HS-5 (cell line): ENCODE data around the gene PSD2.

ENCODE experiments used
- DNase-seq: peaks from one replicate; pipeline ENCODE4 v3.0.0-alpha.2; 2012; ENCODE audit warnings: low read depth

Gene PSD2

DNA sequence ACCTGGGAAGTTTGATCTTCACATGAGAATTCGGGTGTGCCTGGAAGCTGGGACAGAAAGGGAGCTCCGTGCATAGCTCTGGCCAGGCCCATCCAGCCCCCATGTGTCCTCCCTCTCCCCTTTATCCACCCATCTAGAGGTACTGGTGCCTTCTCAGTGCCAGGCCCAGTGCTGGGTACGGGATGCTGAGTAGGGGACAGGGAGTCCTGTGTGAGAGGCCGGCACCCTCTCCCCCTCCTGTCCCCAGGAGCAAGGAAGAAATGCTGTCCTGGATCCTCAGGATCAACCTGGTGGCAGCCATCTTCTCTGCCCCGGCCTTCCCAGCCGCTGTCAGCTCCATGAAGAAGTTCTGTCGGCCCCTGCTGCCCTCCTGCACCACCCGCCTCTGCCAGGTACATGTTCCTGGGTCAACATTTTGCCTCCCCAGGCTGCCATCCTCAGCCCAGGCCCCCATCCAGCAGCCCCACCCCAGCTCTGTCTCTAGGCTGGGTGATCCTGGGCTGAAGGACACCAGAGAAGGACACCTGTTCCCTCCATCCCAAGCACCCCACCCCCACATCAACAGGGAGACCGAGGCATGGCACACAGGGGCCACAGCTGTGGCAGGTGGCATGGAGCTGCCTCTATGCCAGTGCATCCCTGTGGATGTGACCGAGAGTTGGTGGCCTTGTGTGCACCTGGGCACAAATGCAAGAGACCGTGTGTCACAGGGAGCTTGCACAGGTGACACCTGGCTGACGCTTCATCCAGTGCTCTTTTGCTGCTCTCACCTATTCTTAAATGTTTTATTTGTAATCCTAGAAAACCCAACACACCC is 43.0 kb downstream of the PSD2 start:
- no peak for DNase-seq

DNA sequence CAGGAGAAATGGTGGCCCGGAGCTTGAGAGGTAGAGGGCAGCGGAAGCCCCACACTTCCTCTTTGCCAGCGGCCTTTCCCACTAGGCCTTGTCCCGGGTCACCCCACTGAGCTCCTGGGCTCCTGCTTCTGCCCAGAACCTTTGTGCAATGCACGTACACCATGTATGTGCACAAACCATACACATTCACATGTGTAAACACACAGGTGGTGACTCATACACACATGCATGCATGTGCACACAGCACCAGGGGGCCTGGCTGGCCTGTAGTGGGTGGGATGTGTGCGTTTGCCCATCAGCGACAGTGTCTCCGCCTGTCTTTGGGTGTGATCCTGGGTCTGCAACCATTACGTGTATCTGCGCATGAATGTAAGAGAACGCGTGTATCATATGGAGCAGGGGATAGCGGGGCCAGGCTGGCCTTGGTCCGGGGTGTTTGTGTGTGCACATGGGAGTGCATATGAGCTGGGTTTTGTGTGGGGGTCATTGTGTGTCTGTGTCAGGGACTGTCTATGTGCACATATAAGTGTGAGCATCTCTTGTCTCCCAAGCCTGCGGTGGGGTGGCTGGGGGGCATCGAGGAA is 43.7 kb downstream of the PSD2 start:
- no peak for DNase-seq

DNA sequence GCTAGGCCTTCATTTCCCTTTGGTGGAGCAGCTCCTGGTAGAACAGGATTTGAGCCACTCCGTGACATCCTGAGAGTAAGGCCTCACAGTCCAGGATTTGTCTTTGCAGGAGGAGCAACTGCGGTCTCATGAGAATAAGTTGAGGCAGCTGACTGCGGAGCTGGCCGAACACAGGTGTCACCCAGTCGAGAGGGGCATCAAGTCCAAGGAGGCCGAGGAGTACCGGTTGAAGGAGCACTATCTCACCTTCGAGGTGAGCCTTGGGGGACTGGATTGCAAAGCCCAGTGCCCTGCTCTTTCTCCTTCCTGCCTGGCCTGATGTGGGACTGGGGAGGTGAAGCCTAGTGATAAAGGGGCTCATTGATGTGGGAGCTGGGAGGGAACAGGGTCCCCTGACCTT is 44.3 kb downstream of the PSD2 start:
- no peak for DNase-seq

DNA sequence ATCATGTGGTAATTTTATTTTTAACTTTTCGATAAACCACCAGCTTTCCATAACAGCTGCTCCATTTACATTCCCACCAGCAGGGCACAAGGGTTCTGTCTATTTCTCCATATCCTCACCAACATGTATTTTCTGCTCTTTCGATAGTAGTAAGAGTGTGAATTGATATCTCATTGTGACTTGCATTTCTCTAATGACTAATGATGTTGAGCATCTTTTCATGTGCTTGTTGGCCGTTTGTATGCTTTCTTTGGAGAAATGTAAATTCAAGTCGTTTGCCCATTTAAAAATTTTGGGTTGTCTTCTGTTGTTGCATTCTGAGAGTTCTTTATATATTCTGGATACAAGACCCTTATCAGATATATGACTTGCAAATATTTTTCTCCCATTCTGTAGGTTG is 45.9 kb downstream of the PSD2 start:
- no peak for DNase-seq

DNA sequence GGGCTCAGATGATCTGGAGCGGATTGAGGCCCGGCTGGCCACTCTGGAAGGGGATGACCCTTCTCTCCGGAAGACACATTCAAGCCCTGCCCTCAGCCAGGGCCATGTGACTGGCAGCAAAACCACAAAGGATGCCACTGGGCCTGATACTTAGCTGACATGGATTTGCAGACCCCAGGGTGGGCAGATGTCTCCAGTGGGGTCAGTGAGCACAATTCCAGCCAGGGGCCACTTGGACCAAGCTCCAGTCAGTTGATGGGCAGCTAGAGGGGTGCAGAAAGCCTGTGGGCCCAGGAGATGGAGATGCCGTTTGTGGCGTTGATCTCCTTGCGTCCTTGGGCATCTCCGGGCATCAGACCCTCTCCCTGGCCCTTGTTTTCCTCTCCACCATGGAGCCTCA is 46.7 kb downstream of the PSD2 start:
- DNase-seq = no peak

DNA sequence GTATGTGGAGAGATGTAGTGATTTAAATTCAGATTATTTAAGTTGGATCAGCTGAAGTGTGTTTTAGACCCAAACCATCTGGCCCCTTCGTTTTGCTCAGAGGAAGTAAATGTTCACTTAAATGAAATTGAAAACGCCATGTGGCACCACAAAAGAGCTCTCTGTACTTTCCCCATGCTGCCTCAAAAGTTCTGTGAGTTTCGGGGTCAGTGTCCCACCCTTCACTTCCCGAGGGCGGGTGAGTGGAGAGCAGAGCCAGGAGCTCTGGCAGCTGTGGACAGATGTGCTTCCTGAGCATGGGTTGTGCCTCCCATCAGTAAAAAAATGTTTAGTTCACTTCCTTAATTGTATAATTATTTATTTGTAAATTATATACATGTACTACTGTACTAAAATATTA is 48.4 kb downstream of the PSD2 start:
- DNase-seq = no peak

DNA sequence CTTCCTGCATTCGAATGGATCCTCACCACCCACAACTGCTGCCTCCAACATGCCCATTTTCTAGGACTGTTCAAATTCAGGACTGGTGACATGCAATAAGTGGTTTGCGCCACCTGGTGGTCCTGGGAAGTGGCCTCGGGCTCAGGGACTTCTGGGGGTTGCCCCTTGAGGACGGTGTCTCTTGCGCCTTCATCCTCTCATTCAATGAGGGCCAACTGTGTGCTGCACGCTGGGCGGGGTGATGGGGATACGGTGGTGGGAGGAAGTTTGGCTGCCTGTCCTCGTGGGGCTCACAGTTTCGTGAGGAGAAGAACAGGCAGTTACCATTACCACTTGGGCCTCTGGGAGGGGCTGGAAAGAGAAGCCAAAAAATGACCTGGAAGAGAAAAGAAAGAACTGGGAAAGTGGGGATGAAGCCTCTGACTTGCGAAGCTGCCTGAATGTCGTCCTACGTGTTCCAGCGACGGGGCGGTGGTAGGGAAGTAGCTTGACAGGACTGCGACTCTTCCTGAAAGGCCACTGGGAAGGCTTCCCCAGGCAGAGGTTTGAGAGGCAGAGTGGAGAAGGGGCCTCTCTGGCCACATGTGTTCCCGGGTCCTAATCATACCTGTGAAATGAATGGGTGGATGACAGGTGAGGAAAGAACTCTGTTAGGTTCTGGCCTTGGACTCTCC is 49.0 kb downstream of the PSD2 start:
- DNase-seq = no peak

DNA sequence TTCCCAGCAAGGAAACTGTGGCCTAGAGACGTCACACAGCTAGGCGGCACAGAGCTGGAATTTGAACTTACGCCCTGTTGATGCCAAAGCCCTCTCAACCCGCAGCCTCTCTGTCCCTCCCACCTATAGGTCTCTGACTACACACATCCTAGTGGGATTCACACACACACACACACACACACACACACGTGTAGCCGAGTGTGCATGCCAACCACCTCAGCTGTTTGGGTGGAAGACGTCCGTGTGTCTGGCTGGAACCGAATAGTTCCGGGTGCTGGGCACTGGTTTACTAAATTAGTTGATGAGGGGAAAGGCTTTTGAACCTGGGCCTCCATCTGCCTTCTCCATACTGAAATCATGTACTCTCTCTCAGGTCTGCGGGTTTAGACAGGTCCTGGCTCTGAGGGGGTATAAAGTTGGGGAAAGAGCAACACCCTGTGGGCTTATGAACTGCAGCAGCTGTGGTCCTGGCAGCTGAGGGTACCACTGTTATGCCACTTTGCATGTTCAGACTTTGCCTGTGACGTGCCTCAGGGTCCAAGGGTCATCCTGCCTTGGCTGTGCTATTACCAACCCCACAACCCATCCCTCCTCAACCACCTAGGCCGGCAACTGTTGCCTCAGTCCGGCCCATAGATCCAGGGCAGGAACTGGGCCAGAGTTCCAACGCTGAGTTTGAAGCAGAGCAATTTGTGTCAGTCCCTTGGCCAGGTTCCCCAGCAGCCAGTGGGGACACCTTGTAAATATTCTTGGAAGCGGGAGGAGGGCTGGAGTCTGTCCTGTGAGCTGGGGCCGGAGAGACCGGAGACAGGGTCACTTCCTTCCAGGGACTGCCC is 50.5 kb downstream of the PSD2 start:
- no peak for DNase-seq

DNA sequence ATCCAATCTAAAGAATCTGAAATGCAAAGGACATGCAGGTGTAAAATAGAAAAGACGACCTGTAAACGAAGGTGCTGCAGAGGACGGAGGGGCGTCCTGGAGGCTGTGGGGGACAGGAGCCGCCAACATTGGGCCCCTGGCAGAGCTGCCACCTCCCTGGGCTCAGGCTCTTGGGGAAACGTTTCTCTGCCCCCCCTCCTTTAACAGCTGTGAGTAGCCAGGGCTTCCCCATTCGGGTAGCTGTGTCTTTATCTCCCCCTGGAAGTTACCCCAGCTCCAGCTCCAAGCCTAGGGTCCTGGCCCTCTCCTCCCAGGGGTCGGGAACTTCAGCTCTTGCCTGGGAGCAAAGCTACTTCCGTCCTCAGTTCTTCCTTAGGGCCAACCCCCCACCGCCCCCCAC is 51.5 kb downstream of the PSD2 start:
- DNase-seq = no peak

DNA sequence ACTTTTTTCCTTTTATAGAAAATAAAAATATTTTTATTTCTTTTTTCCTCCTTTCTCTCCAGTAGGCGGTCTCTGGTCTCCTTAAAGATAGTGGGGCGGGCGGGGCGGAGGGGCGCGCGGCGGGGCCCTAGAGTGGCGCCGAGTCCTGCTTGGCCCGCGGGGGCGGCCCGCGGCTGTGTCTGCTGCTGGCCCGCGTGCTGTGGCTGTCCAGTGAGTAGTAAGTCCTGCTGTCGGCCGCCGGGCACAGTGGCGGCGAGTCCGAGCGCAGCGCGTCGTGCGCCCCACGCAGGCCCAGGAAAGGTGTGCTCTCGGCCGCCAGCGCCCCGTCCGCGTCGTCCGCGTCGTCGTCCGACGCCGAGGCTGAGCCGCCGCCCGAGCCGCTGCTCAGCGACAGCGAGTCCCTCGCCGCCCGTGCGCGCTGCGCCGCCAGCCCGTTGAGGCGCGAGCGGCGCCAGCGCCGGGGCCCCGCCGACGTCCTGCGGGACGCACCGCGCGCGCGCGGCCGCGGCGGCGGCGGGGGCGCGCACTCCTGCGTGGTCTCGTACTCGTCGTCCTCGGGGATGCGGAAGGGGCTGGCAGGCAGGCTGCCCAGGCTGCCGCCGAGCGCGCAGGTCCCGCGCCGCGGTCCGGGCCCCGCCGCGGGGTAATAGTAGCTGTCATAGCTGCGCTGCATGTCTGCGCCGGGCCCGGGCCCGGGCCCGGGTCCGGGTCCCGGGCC is 52.3 kb downstream of the PSD2 start:
- no peak for DNase-seq

DNA sequence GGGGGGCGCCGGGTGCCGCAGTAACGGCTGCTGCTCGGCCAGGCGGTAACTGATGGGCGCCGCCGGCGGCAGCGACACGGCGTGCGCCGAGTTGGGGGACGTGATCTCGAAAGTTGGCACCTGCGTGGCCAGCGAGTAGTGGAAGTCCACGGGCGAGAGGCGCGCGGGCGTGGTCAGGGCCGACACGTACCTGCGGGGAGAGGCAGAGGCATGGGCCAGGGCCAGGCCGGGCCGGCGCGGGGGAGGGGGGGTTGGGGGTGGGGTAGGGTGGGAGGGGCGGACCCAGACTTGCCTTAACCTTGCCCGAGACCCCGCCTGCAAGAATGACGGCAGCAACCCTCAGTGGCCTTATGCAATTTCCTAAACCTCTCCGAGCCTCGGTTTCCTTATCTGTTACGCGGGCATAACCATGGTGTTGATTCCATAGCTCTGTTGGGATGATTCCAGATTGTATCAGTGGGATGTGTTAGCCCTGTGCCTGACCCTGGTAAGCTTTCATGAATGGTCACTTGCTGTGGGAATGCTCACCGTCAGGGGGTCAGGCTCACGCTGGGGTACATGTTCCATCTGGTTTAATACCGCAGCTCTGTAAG is 53.0 kb downstream of the PSD2 start:
- DNase-seq = no peak

DNA sequence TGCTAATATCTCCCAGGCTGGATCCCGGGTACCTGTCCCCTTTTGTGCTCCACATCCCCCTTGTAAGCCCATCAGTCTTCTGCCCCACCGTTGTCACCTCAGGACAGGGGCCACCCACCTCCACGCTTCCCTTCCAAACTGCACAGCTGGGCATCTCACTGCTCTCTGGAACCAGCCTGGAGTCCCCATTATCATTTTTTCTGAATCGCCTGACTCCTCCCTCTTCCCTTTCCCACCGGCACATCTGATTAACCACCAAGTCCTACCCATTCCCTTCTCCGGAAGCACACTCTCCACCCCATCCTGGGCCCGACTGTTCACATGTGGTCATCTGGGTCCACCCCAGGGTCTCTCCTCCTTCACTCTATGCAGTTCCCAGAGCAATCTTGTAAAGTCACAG is 53.9 kb downstream of the PSD2 start:
- DNase-seq = no peak

DNA sequence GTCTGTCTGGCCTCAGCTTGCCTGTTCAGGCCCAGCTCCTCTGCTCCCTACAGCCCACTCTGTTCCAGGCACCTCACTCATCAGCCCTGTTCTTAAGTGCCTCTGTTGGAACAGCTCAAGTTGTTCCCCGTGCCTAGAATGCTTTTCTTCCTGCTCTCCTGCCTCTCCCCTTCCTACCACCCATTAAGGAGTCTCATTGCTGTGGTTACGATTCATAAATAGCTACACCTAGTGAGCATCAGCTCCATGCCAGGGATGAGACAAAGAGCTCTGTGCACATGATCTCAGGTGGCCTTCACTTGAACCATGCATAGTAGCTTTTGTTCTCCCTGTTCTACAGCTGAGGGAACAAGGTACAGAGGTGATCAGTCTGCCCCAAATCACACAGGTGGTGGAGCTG is 54.3 kb downstream of the PSD2 start:
- no peak for DNase-seq

DNA sequence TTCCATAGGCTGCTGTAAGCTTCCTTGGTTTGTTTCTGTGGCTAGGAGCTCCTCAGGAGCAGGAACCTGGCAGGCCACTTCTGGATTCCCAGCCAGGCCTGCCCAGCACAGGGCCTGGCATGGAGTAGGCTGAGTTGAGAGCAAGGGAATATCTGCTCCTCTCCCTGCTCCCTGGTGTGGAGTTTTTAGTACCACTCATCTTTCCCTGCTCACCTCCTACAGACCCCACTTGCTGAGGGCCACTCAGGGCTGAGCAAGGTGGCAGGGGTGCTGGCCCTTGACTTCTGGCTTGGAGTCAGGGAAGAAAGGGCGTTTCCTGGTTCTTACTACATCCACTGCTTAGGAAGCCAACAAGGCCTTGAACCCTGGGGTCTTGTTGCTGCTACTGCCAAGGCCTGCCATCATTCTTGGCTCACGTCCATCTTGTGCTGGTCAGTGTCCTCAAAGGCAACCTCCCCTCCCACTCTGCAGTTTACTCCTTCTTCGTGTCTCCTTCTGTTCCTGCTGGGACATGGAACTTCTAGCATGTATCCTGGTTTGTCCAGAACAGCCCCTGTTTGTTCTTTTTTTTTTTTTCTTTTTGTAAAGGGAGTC is 54.9 kb downstream of the PSD2 start:
- no peak for DNase-seq

DNA sequence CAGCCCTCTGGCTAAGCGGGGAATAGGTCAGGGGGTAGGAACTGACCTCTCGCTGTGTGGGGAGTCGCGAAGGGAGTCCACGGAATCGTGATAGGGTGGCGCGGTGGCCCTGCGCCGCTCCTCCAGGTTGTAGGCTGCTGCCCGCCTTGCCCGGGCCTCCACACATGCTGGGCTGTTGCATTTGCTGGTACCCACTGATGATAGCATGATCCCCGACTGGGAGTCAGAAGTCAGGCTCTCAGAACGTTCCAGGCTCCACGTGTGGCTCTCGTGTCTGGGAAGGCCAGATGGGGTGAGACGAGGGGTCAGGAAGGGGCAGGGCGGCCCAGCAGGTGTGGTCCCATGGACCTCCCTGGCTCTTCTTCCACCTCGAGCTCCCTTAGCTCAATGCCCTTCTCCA is 56.0 kb downstream of the PSD2 start:
- DNase-seq = no peak

DNA sequence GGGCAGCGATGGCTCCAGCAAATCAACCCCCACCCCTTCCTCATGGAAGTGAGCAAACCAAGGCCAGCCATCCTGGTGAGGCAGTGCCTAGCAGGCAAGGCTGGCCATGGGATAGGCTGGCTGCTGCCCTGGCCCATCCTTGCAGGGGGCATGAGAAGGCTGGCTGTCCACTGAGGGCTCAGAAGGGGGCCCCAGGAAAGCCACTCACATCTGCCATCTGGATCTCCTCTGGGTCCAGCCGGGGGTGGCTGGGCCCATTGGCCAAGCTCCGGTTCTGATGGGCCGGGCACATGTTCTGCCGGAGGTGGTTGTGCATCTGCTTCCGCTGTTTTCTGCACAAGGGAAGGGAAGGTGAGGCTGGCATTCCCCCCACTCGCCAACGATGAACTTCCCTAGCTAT is 57.1 kb downstream of the PSD2 start:
- DNase-seq = no peak

DNA sequence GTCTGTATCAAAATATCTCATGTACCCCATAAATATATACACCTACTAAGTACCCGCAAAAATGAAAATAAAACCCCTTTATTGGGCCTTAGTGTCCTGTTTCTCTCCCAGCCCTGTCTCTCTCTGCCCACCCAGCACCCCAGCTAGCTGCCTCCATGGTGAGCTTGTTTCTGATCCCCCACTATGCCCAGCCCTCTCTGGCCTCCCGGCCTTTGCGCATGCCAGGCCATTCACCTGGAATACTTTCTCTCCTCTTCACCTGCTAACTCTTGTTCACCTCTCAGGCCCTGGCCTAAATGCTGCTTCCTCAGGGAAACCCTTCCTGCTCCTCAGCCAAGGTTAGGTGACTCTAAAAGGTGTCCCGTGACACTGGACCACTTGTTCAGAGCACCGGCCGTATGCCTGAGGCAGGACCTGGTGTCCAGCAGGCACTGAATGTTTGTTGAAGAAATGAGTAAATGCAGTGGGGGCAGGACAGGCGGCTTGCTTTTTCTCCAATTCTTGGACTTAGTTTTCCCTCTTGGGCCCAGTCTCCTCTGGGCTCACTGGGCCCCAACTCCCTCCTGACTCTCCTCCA is 58.5 kb downstream of the PSD2 start:
- DNase-seq = no peak

DNA sequence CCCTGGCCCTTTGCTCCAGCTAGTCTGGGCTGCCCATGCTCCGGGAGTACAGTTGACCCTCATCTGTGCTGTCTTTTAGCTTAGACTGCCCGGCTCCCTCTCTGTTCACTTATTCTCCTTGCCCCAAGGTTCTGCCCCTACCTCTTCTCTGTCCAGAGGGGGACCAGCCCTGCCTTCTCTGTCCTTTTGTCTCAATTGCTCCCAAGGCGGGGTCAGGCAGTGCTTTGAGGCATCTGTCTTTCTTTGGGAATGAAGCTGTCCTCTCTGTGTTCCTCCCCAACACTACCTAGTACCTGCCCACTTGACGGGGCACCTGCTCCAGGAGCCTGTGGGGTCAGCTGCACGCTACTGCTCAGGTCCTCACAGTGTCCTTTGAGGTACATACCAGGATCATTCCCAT is 59.3 kb downstream of the PSD2 start:
- DNase-seq = no peak

DNA sequence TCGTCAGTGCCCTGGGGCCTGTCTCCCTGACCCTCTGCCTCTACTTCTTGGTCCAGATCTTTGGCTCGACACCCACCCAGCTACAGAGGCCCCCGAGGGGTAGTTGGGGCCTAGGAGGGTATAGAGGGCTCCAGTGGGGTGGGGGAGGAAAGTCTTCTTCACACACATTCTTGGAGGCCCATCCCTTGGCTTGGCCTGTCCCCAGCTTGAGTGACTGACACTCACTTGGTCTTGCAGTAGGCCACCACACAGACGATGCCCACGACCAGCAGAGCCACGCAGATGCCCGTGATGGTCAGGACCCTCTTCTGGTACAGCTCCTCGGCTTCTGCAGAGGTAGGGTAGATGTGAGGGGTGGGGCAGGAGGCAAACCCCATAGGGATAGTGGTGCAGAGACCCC is 59.8 kb downstream of the PSD2 start:
- DNase-seq = no peak

DNA sequence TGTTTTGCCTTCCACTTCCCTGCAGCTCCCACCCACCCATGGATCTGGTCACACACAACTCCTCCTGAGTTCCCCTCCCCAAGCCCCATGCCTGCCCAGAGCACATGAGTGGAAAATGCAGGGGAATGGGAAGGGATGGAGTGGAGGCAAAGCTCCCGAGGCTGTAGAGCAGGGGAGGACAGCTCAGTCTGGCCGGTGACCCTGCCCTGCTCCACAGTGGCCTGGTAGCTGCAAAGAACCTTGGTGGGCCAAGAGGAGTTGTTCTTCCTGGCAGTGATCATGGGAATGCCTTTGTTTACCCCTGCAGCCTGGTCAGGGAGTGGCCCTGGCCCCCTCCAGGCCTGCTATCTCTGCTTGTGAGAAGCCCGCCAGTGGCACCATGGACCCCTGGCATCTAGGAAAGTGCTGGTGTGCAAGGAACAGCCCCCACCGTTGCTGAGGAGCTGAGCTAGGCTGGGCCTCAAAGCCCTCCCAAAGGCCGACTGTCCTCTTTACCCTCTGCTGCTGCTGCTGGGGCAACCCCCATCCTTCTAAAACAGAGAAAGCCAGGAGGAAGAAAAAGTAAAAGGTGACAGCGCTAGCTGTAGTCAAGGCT is 60.4 kb downstream of the PSD2 start:
- no peak for DNase-seq
